GM06990 (cell line): ENCODE results near the gene GRIK4.
"Not testable (repeated sequence)": the region's sequence is repeated elsewhere in the genome, so short reads cannot be mapped to it uniquely, and the experiment has no call there.

Source experiments
- DNase-seq: peaks from one replicate; pipeline ENCODE4 v3.0.0-alpha.2; 2011; ENCODE audit not compliant: insufficient read length; ENCODE audit errors: extremely low read depth
- H3K27me3 ChIP-seq: replicated peaks from 2 replicates; pipeline ENCODE4 v1.6.0; 2011; ENCODE audit warnings: low read length; ENCODE audit not compliant: control insufficient read depth, insufficient read depth
- H3K36me3 ChIP-seq: 2 replicates; pipeline ENCODE4 v1.5.1; 2011; ENCODE audit warnings: low read length; ENCODE audit not compliant: control insufficient read depth, insufficient read depth
- H3K4me3 ChIP-seq: replicated peaks from 2 replicates; pipeline ENCODE4 v1.5.1; 2011; ENCODE audit warnings: low read depth, mild to moderate bottlenecking, control low read depth, low read length
- TF ChIP-seq, protein P1 (sequence below): IDR thresholded peaks from 2 replicates; pipeline ENCODE4 v1.5.1; 2011; ENCODE audit warnings: low read length, control low read depth, mild to moderate bottlenecking, inconsistent platforms; ENCODE audit not compliant: insufficient read depth, poor library complexity, severe bottlenecking

The GRIK4 gene

DNA sequence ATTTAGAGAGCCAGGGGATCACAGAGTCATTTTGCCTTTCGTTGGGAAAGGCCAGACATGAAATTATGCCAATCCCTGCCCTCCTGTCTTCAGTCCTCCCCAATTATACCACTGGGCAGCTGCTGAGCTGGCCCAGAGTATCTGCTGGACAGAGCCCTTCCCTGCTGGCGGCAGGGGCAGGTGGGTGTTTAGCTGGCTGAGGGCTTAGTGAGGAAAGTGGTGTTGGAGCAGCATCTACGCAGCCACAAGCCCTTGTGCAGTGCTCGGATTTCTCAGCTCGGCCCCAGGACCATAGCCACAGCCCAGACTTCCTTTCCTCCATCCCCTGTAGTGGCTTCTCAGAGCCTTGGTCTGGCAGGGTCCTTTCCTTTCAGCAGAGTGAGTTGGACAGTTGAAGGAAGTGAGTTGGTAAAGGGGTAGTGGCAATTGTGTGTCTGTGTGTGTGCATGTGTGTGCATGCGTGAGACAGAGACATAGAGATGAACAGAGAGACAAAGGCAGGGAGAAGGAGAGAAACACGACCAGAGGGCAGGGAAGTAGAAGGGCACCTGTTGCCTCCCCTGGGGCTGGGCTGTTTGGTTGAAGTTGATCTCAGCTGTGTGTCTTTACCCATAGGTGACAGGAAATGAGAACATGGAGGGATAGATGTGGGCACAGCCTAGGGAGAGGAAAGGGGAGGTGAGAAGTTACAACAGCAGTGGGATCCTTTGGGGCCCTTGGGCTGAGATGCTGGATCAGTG, 66.2 kb downstream of the GRIK4 start:
- no peak overlapping the region for H3K4me3 ChIP-seq
- H3K27me3 ChIP-seq: no peaks in the 10 kb centered on the region; the same call in 1 of the 2 replicates
- no peak for DNase-seq
- TF ChIP-seq, protein P1, sequence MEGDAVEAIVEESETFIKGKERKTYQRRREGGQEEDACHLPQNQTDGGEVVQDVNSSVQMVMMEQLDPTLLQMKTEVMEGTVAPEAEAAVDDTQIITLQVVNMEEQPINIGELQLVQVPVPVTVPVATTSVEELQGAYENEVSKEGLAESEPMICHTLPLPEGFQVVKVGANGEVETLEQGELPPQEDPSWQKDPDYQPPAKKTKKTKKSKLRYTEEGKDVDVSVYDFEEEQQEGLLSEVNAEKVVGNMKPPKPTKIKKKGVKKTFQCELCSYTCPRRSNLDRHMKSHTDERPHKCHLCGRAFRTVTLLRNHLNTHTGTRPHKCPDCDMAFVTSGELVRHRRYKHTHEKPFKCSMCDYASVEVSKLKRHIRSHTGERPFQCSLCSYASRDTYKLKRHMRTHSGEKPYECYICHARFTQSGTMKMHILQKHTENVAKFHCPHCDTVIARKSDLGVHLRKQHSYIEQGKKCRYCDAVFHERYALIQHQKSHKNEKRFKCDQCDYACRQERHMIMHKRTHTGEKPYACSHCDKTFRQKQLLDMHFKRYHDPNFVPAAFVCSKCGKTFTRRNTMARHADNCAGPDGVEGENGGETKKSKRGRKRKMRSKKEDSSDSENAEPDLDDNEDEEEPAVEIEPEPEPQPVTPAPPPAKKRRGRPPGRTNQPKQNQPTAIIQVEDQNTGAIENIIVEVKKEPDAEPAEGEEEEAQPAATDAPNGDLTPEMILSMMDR: no peak
- H3K36me3 ChIP-seq: no peaks in the 10 kb centered on the region

DNA sequence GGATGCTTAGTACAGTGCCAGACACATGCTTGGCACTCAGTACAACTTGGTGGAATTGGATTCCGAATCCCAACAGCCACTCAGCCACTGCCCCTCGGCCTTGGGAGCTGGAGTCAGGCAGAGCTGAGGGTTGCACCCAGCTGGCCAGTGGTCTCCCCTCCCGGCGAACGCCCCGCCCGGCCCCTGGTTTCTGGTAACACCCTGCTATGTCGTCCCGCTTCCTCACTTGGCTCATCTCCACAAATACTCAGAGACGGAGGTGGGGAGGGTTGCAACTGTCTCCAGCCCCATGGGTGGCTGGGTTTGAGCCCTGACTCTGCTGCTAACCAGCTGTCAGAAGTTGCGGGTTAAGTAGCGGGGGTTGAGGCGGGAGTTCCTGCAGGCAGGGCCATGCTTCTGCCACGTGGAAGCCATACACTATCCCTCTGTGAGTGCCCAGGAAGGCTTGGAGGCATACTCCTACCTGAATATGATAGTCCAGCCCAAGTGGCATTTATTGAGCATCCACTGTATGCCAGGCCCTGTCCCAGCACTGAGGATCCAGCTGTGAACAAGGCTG, 67.1 kb downstream of the GRIK4 start:
- Histone ChIP-seq H3K4me3 (no peak overlapping the region), H3K36me3 (no peaks in the 10 kb centered on the region), H3K27me3 (no peaks in the 10 kb centered on the region; the same call in 1 of the 2 replicates)
- TF ChIP-seq, protein P1: no peak
- no peak for DNase-seq

- no peak overlapping the region for H3K4me3 ChIP-seq
- H3K27me3 ChIP-seq: no peaks in the 10 kb centered on the region; the same call in 1 of the 2 replicates
- DNase-seq: no peak
- TF ChIP-seq, protein P1: no peak
- no peaks in the 10 kb centered on the region for H3K36me3 ChIP-seq
Measured at GRCh38 chr11:120579611-120580031, 68.1 kb downstream of the GRIK4 start.

DNA sequence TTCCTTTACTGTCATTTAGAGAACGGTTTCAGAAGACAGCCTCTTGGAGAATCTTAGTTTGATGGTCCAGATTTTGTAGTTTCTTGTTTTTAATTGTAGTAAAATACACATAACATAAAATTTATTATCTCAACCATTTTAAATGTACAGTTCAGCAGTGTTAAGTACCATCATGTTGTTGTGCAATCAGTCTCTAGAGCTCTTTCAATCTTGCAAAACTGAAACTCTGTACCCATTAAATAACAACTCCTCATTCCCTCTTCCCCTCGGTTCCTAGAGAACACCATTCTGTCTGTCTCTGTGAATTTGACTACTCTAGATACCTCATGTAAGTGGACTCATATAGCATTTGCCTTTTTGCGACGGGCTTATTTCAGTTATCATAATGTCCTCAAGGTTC, 69.8 kb downstream of the GRIK4 start:
- Histone ChIP-seq H3K36me3 (no peaks in the 10 kb centered on the region), H3K4me3 (no peak overlapping the region), H3K27me3 (no peaks in the 10 kb centered on the region; the same call in 1 of the 2 replicates)
- DNase-seq: no peak
- TF ChIP-seq, protein P1: no peak

DNA sequence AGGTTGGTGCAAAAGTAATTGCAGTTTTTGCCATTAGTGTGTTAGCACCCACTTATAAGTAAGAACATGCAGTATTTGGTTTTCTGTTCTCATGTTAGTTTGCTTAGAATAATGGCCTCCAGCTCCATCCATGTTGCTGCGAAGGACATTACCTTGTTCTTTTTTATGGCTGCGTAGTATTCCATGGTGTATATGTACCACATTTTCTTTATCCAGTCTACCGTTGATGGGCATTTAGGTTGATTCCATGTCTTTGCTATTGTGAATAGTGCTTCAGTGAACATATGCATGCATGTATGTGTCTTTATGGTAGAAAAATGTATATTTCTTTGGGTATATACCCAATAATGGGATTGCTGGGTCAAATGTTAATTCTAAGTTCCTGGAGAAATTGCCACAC, 71.0 kb downstream of the GRIK4 start:
- H3K27me3 ChIP-seq, H3K4me3 ChIP-seq, H3K36me3 ChIP-seq, DNase-seq: not testable (repeated sequence)

- TF ChIP-seq, protein P1: no peak
Measured at GRCh38 chr11:120586072-120586471, 74.5 kb downstream of the GRIK4 start.

More at GRCh38 chr11:120586072-120586471, 74.5 kb downstream of the GRIK4 start:
- DNase-seq: no peak
- Histone ChIP-seq H3K4me3 (no peak overlapping the region), H3K36me3 (no peaks in the 10 kb centered on the region), H3K27me3 (no peaks in the 10 kb centered on the region; the same call in 1 of the 2 replicates)
